HG03103 (cell line): Measurements from ENCODE around the gene DTYMK.

Experiments
- ATAC-seq: cut with Tn5 transposase; IDR thresholded peaks from one replicate; pipeline ENCODE4 v1.9.1; 2021; ENCODE audit warnings: low read depth; ENCODE audit not compliant: unreplicated experiment

DTYMK gene

DNA sequence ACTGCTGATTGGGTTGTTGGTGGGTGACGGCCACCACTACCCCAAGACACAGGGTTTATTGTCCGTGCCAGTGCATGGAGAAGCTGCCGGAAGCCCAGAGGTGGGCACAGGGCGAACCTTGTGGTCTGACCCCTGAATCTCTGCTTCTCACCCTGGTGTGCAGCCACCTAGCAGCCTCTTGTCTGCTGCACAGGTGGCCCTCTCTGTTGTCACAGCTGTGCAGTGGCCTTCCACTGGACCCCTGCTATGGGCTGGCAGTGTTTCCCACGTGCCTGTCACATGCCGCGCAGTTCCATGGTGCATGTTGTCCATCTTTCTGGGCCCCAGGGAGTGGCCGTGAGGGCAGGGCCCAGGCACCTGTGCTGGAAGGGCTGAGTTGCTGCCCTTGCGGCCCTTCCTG lies 33.9 kb downstream of the DTYMK start:
- no peak for ATAC-seq

DNA sequence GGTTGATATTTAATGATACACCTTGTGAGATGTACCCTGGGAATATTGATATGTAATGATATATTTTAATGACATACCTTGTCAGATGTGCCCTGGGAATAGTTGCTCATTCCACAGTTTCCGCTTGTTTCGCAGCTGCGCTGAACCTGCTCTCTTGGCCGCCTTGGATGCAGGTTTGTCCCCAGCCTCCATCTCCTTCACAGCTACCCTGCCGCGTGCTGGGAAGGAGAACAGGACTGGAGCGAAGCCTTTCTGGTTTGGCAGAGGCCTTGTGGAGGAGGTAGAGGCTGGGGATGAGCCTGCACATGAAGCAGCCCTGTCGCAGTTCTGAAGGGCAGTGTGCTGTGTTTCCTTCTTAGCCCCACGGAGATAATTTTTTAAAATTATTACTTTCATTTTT lies 34.5 kb downstream of the DTYMK start:
- ATAC-seq: no peak

DNA sequence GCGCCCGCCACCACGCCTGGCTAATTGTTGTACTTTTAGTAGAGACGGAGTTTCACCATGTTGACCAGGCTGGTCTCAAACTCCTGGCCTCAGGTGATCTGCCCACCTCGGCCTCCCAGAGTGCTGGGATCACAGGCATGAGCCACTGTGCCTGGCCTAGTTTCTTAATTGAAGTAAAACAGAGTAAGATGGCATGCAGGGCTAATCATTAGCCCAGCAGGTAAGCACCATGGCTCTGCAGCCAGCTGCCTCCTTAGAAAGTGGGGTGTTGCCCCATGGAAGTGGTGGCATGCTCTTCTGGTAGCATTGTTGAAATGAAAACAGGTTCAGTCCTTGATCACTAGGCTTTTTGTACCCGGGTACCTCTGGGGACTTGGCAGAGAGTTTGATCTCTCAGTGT lies 36.7 kb downstream of the DTYMK start:
- no peak for ATAC-seq

DNA sequence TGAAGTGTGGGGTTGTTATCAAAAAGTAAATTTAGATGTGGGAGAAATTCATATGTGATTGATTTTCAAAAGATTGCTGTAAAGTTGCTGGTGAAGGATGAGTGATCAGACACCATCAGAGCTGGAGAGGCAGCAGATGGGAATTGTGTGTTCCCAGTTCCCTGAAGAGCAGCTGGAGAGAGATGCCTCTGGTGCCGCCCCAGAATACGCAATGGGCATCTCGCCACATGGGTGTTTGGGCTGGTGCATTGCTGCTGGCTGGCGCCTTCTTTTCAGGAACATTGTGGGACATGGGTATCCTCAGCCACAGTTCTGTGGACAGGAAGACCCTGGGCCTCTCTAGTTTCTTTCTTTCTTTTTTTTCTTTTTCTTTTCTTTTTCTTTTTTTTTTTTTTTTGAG lies 37.2 kb downstream of the DTYMK start:
- no peak for ATAC-seq

DNA sequence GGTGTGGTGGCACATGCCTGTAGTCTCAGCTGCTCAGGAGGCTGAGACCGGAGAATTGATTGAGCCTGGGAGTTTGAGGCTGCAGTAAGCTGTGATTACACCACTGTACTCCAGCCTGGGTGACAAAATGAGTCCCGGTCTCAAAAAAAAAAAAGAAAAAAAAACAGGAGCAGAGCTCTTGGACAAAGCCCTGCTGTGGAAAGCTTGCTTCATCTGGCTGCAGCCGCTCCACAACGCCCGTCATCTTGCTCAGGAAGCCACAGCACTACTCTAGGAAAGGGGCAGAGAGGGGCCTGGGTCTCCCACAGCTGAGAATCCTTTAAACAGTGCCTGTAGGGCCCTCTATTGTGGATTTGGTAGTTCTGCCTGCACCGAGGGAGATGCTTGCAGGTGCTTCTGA lies 38.2 kb downstream of the DTYMK start:
- no peak for ATAC-seq

- no peak for ATAC-seq
Measured at GRCh38 chr2:241645915-241646645, 40.5 kb downstream of the DTYMK start.

GRCh38 chr2:241645056-241645914 lies 41.3 kb downstream of the DTYMK start:
- no peak for ATAC-seq

- no peak for ATAC-seq
Measured at GRCh38 chr2:241641631-241642030, 45.0 kb downstream of the DTYMK start.

- no peak for ATAC-seq
Measured at GRCh38 chr2:241640165-241640795, 46.3 kb downstream of the DTYMK start.

DNA sequence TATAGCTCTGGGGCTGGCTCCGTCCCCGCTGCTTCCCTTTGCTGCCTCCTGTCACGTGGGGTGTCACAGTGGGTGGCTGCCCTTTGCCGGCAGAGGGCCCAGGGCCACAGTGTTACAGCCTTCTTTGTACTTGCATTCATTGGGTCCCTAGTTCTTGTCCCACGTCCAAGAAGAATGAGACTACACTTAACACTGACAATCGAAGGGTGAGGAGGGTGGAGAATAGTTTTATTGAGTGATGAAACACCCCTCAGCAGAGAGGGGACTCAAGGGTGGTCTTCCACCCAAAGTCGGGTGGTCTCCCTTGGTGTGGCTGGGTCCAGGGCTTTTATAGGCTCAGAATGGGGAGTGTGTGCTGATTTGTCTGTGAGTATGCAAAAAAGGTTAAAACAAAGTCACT lies 47.2 kb downstream of the DTYMK start:
- no peak for ATAC-seq

GRCh38 chr2:241638940-241639339 lies 47.7 kb downstream of the DTYMK start:
- no peak for ATAC-seq

GRCh38 chr2:241637795-241638660 lies 48.6 kb downstream of the DTYMK start:
- ATAC-seq: peak; percentile 20

DNA sequence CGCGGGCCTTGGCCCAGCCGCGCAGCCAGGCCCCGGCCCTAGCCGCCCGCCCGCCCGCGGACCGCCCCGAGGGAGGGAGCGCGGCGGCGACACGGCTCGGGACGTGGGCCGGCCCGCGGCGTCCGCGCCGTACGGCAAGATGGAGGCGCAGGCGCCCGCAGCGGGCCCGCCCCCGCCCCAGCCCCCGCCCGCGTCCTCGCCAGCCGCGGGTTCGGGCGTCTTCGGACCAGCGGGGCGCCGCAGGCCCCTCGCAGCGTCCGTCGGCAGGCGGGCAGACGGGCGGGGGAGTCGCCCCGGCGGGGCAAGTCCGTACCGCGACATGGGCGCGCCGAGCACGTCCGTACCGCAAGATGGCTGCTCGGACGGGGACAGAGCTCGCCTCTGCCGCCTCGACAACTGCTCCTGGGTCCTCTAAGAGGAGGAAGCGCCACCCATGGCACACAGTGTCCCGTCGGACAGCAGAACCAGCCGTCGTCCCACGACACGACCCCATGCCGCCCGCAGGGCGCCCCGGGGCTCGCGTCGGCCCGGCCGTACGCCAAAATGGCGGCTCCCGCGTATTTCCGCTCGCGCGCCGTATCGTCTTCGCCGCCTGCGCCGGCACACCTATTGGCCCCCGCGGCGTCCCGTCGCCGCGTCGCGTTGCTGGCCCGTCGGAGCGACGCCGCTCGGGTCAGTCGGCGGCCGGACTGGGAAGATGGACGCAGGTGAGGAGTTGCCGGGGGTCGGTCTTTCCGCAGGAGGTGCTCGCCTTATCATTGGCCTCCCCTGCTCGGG lies 49.4 kb downstream of the DTYMK start, which contains the start of the genes ATG4B and THAP4:
Gene ATG4B, plus strand, starts transcription at position 676 of the 777 bp plus-strand sequence. Its CDS starts 22 bp downstream, at position 698.
Gene THAP4, minus strand, starts transcription at position 141 of the 777 bp plus-strand sequence. CDS start 141 bp downstream, outside the sequence.
- peak; percentile 53 for ATAC-seq

- peak; percentile 22 for ATAC-seq
Measured at GRCh38 chr2:241636182-241637017, 50.2 kb downstream of the DTYMK start.

DNA sequence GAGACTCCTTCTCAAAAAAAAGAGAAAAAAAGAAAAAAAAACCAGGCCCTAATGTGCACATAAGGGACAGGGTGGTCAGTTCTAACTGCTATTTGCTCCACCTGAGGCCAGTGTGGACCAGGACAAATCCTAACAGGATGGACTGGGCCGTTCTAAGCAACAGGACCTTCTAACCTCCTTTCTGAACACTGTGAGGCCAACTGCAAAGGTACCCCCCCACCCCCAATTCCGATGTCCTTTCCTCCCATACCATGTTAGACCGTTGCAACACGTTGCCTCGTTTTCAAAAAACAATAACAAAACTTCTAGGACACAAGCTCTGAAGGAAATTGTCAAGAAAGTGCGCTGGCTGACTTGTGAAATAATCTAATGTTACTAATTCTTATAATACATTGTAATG lies 50.9 kb downstream of the DTYMK start:
- no peak for ATAC-seq

GRCh38 chr2:241633561-241633960 lies 53.1 kb downstream of the DTYMK start:
- ATAC-seq: no peak

DNA sequence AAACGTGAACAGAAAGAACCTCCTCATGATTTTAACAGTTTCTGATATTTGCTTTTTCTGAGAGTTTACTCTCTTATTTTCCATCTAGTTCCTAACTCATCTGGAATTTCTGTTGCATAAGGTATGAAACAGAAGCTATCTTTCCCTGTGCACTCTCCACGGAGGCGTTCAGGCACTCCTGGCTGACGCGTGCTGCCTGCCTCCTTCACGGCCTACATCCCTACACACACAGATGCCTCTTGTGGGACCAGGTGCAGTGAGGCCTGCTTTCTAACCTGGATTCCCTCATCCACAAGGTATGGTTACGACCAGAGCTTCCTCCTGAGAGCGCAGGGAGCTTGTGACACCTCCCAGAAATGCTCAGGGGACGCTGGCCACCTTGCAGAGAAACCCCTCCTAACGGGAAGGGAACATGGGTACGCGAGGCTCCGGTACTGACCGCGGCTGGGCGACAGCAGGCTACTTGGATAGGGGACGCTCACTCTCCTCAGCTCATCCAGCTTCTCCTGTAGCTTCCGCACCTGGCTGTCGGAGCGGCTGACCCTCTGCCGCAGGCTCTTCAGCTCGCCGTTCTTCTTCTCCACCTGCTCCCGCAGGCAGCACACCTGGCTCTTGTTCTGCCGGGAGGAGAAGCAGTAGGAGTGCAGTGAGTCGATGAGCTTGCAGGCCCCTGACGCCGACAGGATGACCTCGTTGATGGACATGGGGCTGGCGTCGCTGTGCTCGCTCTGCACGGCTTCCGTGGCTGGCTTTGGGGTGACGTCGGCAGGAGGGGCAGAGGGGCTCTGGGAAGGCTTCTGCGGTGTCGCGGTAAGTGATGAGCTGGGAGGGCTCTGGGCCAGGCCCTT lies 53.9 kb downstream of the DTYMK start:
- ATAC-seq: no peak
